Neural progenitor cell (in vitro differentiated cells): Measurements from ENCODE around the gene HOXA11. TPM values are rescaled to one million over a fixed set of nuclear protein-coding genes. Genes with fewer than 3 reads are reported as not detected.

ENCODE experiments used
- DNase-seq: peaks from one replicate; pipeline ENCODE4 v3.0.0-alpha.2; 2016; ENCODE audit warnings: low spot score
- H2AFZ ChIP-seq: fragments of 200-600 bp; sonication (generic); replicated peaks from 2 replicates; pipeline ENCODE4 v1.6.1; 2016; ENCODE audit warnings: antibody characterized with exemption
- H3F3A ChIP-seq: fragments of 200-600 bp; sonication (generic); 2 replicates; pipeline ENCODE4 v1.6.1; 2016; ENCODE audit warnings: antibody characterized with exemption, low read depth
- H3K27ac ChIP-seq: fragments of 200-600 bp; sonication (generic); 2 replicates; pipeline ENCODE4 v1.5.1; 2016; ENCODE audit warnings: mild to moderate bottlenecking
- H3K27me3 ChIP-seq: fragments of 200-600 bp; sonication (generic); 2 replicates; pipeline ENCODE4 v1.6.1; 2016; ENCODE audit warnings: mild to moderate bottlenecking, moderate library complexity
- H3K36me3 ChIP-seq: fragments of 200-600 bp; sonication (generic); 2 replicates; pipeline ENCODE4 v1.5.1; 2016
- H3K4me1 ChIP-seq: fragments of 200-600 bp; sonication (generic); 2 replicates; pipeline ENCODE4 v1.6.1; 2016; ENCODE audit warnings: mixed run types
- H3K4me2 ChIP-seq: fragments of 200-600 bp; sonication (generic); 2 replicates; pipeline ENCODE4 v1.6.1; 2016
- H3K4me3 ChIP-seq: fragments of 200-600 bp; sonication (generic); 2 replicates; pipeline ENCODE4 v1.5.1; 2016
- H3K79me2 ChIP-seq: fragments of 200-600 bp; sonication (generic); 2 replicates; pipeline ENCODE4 v1.6.1; 2016; ENCODE audit warnings: low read depth
- H3K9ac ChIP-seq: fragments of 200-600 bp; sonication (generic); 2 replicates; pipeline ENCODE4 v1.6.1; 2016
- H3K9me3 ChIP-seq: fragments of 200-600 bp; sonication (generic); 2 replicates; pipeline ENCODE4 v1.5.1; 2016; ENCODE audit warnings: low read depth
- H4K20me1 ChIP-seq: fragments of 200-600 bp; sonication (generic); 2 replicates; pipeline ENCODE4 v1.6.1; 2016; ENCODE audit warnings: low read depth
- H3K27ac Mint-ChIP-seq: 3 replicates; pipeline ENCODE4 v1.8.0; 2021; ENCODE audit warnings: mixed read lengths
- H3K27me3 Mint-ChIP-seq: 2 replicates; pipeline ENCODE4 v1.8.0; 2022; ENCODE audit warnings: low read depth, mild to moderate bottlenecking, inconsistent platforms, moderate library complexity, mixed read lengths; ENCODE audit not compliant: insufficient read depth
- H3K36me3 Mint-ChIP-seq: 3 replicates; pipeline ENCODE4 v1.8.0; 2021; ENCODE audit warnings: mixed read lengths
- H3K4me1 Mint-ChIP-seq: 3 replicates; pipeline ENCODE4 v1.8.0; 2021; ENCODE audit warnings: mixed read lengths
- H3K4me3 Mint-ChIP-seq: 3 replicates; pipeline ENCODE4 v1.8.0; 2021; ENCODE audit warnings: mild to moderate bottlenecking, moderate library complexity, mixed read lengths
- H3K9me3 Mint-ChIP-seq: 3 replicates; pipeline ENCODE4 v1.8.0; 2020; ENCODE audit warnings: mixed read lengths
- EZH2 ChIP-seq: fragments of 200-600 bp; sonication (generic); IDR thresholded peaks from 2 replicates; pipeline ENCODE4 v1.6.1; 2017; ENCODE audit warnings: antibody characterized with exemption, mild to moderate bottlenecking, moderate library complexity
- EZH2phosphoT487 ChIP-seq: fragments of 200-600 bp; sonication (generic); IDR thresholded peaks from 2 replicates; pipeline ENCODE4 v1.6.1; 2017; ENCODE audit warnings: antibody characterized with exemption
- total RNA-seq: library from RNA; depleted of rRNA; stranded (reverse); fragments of >200 nt; gene quantifications from 2 replicates; pipeline ENCODE4 v1.2.3, GENCODE V29; 2015; ENCODE audit warnings: low replicate concordance
- TF ChIP-seq, protein P1 (sequence below): fragments of 200-600 bp; sonication (generic); IDR thresholded peaks from 2 replicates; pipeline ENCODE4 v1.5.1; 2017; ENCODE audit warnings: antibody characterized with exemption, mild to moderate bottlenecking

The HOXA11 gene
- total RNA-seq, 1 donor from 2014 or later: not detected

DNA sequence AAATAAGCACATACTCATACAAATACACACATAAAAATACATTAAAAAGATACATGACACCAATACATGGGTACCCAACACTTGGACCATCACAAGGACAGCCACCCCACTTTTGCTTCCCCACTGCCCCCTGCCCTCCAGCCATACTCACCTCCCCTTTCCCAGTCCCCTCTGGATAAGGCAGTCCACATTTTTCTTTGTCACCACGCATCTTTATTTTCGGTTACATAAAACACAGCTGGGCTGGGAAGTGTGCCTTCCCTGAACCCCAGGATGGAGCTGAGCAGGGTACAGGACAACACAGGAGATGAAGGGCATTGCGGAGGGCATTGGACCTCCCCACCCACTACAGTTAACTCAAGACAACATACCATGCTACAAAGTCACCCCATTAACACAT, 31.5 kb downstream of the HOXA11 start:
- H2AFZ ChIP-seq: no peak overlapping the region
- H3K4me3 Mint-ChIP-seq: peak overlapping the region; percentile 53
- peaks cover 100% of the 10 kb centered on the region for H3K27me3 ChIP-seq
- no peak overlapping the region for H3K27ac ChIP-seq
- no peak overlapping the region for H3K4me3 ChIP-seq
- H3K79me2 ChIP-seq: no peaks in the 10 kb centered on the region
- H3K36me3 ChIP-seq: no peaks in the 10 kb centered on the region
- no peak overlapping the region for H3K27ac Mint-ChIP-seq
- H3K4me1 ChIP-seq: no peaks in the 10 kb centered on the region
- peaks cover 20% of the 10 kb centered on the region for H3K9me3 Mint-ChIP-seq
- DNase-seq: no peak
- no peaks in the 10 kb centered on the region for H3F3A ChIP-seq
- peaks cover 4% of the 10 kb centered on the region for H3K36me3 Mint-ChIP-seq
- no peak overlapping the region for H3K9ac ChIP-seq
- TF ChIP-seq EZH2 (no peak), EZH2phosphoT487 (no peak)
- TF ChIP-seq, protein P1, sequence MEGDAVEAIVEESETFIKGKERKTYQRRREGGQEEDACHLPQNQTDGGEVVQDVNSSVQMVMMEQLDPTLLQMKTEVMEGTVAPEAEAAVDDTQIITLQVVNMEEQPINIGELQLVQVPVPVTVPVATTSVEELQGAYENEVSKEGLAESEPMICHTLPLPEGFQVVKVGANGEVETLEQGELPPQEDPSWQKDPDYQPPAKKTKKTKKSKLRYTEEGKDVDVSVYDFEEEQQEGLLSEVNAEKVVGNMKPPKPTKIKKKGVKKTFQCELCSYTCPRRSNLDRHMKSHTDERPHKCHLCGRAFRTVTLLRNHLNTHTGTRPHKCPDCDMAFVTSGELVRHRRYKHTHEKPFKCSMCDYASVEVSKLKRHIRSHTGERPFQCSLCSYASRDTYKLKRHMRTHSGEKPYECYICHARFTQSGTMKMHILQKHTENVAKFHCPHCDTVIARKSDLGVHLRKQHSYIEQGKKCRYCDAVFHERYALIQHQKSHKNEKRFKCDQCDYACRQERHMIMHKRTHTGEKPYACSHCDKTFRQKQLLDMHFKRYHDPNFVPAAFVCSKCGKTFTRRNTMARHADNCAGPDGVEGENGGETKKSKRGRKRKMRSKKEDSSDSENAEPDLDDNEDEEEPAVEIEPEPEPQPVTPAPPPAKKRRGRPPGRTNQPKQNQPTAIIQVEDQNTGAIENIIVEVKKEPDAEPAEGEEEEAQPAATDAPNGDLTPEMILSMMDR: no peak
- peaks cover 94% of the 10 kb centered on the region for H3K27me3 Mint-ChIP-seq
- H3K4me2 ChIP-seq: no peak overlapping the region
- peaks cover 82% of the 10 kb centered on the region for H4K20me1 ChIP-seq
- H3K9me3 ChIP-seq: no peaks in the 10 kb centered on the region
- H3K4me1 Mint-ChIP-seq: peaks cover 10% of the 10 kb centered on the region

DNA sequence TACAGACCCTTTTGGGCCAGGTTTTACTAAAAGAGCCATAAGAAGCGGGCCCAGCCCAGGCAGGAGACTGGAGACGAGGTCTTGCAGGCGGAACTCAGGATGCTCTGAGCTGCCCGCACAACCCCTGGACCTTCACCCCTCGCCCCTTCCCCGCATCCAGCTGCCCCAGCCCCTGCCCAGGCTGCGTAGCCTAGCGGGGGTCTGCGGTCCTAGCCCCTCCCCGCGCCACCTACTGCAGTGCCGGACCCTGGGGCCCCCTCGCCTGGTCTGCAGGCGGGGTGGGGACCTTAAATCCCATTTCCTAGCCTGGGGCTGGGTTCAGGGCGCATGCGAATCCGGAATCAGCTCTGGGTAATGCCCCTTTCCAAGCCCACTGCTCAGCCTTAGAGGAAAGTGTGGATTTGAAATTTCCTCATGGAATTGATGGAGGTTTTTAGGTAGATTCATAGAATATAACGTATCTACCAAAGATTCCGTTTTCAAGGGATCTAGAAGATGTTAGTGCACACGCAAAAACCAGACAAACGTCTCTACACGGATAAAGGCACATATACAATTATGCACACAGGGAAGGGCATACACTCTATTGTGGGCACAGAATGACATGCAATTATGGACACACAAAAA, 32.1 kb downstream of the HOXA11 start:
- no peak overlapping the region for H3K27ac Mint-ChIP-seq
- no peak for DNase-seq
- Histone ChIP-seq H3K4me3 (no peak overlapping the region), H3K9me3 (no peaks in the 10 kb centered on the region), H3F3A (no peaks in the 10 kb centered on the region), H3K4me2 (no peak overlapping the region), H4K20me1 (peaks cover 76% of the 10 kb centered on the region), H3K9ac (no peak overlapping the region), H3K4me1 (no peaks in the 10 kb centered on the region), H3K27me3 (peaks cover 100% of the 10 kb centered on the region), H3K79me2 (no peaks in the 10 kb centered on the region), H2AFZ (no peak overlapping the region), H3K27ac (no peak overlapping the region), H3K36me3 (no peaks in the 10 kb centered on the region)
- peaks cover 19% of the 10 kb centered on the region for H3K9me3 Mint-ChIP-seq
- H3K27me3 Mint-ChIP-seq: peaks cover 94% of the 10 kb centered on the region
- peaks cover 2% of the 10 kb centered on the region for H3K36me3 Mint-ChIP-seq
- H3K4me3 Mint-ChIP-seq: peak overlapping the region; percentile 53
- peaks cover 10% of the 10 kb centered on the region for H3K4me1 Mint-ChIP-seq
- TF ChIP-seq, protein P1: no peak
- TF ChIP-seq EZH2 (peak; percentile 79), EZH2phosphoT487 (peak; percentile 61)

DNA sequence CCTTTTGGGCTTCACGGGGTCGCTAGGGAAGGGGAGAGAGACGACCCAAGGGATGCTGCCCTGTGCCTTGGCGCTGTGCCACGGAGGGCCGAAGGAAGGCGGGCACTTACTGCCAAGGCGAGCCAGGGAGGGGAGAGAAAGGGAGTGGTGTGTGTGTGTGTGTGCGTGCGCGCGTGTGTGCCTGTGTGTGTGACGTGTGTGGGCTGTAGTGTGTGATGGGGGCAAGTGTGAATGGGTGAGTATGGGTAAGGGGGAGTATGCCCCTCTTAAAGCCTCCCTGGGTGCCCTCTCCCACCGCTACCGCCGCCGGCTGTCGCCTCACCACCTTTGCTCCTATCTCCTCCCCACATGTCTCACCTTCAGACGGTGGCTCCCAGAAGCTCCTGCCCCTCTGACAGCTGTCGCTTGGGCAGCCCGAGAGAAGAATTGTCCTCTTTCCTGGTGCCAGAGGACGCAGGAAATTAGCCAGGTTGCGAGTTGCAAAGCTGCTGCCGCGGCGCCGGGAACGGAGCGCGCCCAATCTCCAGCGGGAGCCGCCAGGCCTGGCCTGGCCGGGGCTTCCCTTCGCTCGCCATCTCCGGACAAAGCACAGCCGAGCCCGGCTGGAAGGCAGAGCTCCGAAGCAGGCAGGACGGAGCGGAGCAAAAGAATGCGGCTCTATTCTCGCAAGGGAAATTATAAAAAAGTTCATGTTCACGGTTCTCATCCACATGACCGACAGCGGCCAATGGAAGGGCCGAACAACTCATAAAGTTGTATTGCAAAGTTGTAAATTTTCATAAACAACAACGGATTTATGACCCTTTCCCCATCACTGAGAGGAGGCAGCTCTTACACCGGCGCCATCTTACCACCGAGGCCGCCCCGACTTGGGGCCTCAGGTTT, 32.9 kb downstream of the HOXA11 start, which contains the start of gene HOXA3:
Gene HOXA3, minus strand, starts transcription at position 653 of the 885 bp plus-strand sequence. CDS start 41,943 bp downstream, outside the sequence.
- H3K36me3 Mint-ChIP-seq: peaks cover 2% of the 10 kb centered on the region
- H3F3A ChIP-seq: no peaks in the 10 kb centered on the region
- H3K9me3 Mint-ChIP-seq: peaks cover 17% of the 10 kb centered on the region
- H3K4me1 Mint-ChIP-seq: peaks cover 10% of the 10 kb centered on the region
- peaks cover 72% of the 10 kb centered on the region for H4K20me1 ChIP-seq
- H3K27me3 Mint-ChIP-seq: peaks cover 92% of the 10 kb centered on the region
- H3K27ac ChIP-seq: no peak within 1 kb of the TSS
- H3K36me3 ChIP-seq: no peaks in the 10 kb centered on the region
- no peak within 1 kb of the TSS for H3K27ac Mint-ChIP-seq
- H3K9me3 ChIP-seq: no peaks in the 10 kb centered on the region
- H3K4me3 ChIP-seq: peak within 1 kb of the TSS; percentile 32
- H3K4me2 ChIP-seq: peak within 1 kb of the TSS; percentile 66
- TF ChIP-seq EZH2phosphoT487: peak; percentile 93
- TF ChIP-seq, protein P1: no peak
- peak; percentile 91 for TF ChIP-seq EZH2
- DNase-seq: no peak
- H3K4me3 Mint-ChIP-seq: peak within 1 kb of the TSS; percentile 78
- H2AFZ ChIP-seq: no peak within 1 kb of the TSS
- H3K4me1 ChIP-seq: no peaks in the 10 kb centered on the region
- H3K79me2 ChIP-seq: no peaks in the 10 kb centered on the region
- no peak within 1 kb of the TSS for H3K9ac ChIP-seq
- H3K27me3 ChIP-seq: peaks cover 100% of the 10 kb centered on the region
